ENCODE results near the gene KLF3.

The KLF3 gene

GRCh38 chr4:38618505-38618904 lies 45.5 kb upstream of the KLF3 start:
- H3K79me2 ChIP-seq (ENCODE audit: low read length) = no peaks in the 10 kb centered on the region
- no peaks in the 10 kb centered on the region for H3K36me3 ChIP-seq (replicated peaks; ENCODE audit: insufficient read depth, low read length)
- H2AFZ ChIP-seq (ENCODE audit: low read length) = no peak overlapping the region
- no peaks in the 10 kb centered on the region for H4K20me1 ChIP-seq (ENCODE audit: insufficient read depth, low read length)
- no peaks in the 10 kb centered on the region for H3K4me1 ChIP-seq (ENCODE audit: low read length)
- DNase-seq = no peak
- H3F3A ChIP-seq (ENCODE audit: insufficient read depth, low read length) = no peaks in the 10 kb centered on the region
- no peak overlapping the region for H3K4me3 ChIP-seq (ENCODE audit: low read length)
- no peaks in the 10 kb centered on the region for H3K27me3 ChIP-seq (replicated peaks; ENCODE audit: insufficient read depth, low read length)
- TF ChIP-seq EZH2phosphoT487 (IDR thresholded peaks at IDR 0.05; ENCODE audit: low read length) (no peak), EZH2 (optimal IDR thresholded peaks at IDR 0.05; ENCODE audit: low read depth, low read length) (no peak), CTCF (IDR thresholded peaks at IDR 0.05; ENCODE audit: low read length) (no peak)
- no peak overlapping the region for H3K9ac ChIP-seq (ENCODE audit: low read length)
- H3K27ac ChIP-seq (ENCODE audit: low read length) = no peak overlapping the region
- H3K4me2 ChIP-seq (ENCODE audit: low read depth, low read length) = no peak overlapping the region
- H3K9me2 ChIP-seq (replicated peaks; ENCODE audit: insufficient read depth, low read length) = no peaks in the 10 kb centered on the region
- H3K9me3 ChIP-seq (replicated peaks; ENCODE audit: insufficient read depth, low read length) = no peaks in the 10 kb centered on the region

GRCh38 chr4:38619316-38619715 lies 44.7 kb upstream of the KLF3 start:
- no peaks in the 10 kb centered on the region for H3K9me3 ChIP-seq (replicated peaks; ENCODE audit: insufficient read depth, low read length)
- H3K4me2 ChIP-seq (ENCODE audit: low read depth, low read length) = no peak overlapping the region
- no peak for DNase-seq
- H3K79me2 ChIP-seq (ENCODE audit: low read length) = no peaks in the 10 kb centered on the region
- H3K27ac ChIP-seq (ENCODE audit: low read length) = no peak overlapping the region
- no peak overlapping the region for H3K9ac ChIP-seq (ENCODE audit: low read length)
- no peaks in the 10 kb centered on the region for H3K9me2 ChIP-seq (replicated peaks; ENCODE audit: insufficient read depth, low read length)
- no peaks in the 10 kb centered on the region for H3F3A ChIP-seq (ENCODE audit: insufficient read depth, low read length)
- no peak overlapping the region for H3K4me3 ChIP-seq (ENCODE audit: low read length)
- no peaks in the 10 kb centered on the region for H3K4me1 ChIP-seq (ENCODE audit: low read length)
- H3K36me3 ChIP-seq (replicated peaks; ENCODE audit: insufficient read depth, low read length) = no peaks in the 10 kb centered on the region
- H4K20me1 ChIP-seq (ENCODE audit: insufficient read depth, low read length) = no peaks in the 10 kb centered on the region
- TF ChIP-seq CTCF (IDR thresholded peaks at IDR 0.05; ENCODE audit: low read length) (no peak), EZH2phosphoT487 (IDR thresholded peaks at IDR 0.05; ENCODE audit: low read length) (no peak), EZH2 (optimal IDR thresholded peaks at IDR 0.05; ENCODE audit: low read depth, low read length) (no peak)
- H2AFZ ChIP-seq (ENCODE audit: low read length) = no peak overlapping the region
- H3K27me3 ChIP-seq (replicated peaks; ENCODE audit: insufficient read depth, low read length) = no peaks in the 10 kb centered on the region

- no peaks in the 10 kb centered on the region for H3K4me1 ChIP-seq (ENCODE audit: low read length)
- no peaks in the 10 kb centered on the region for H3K36me3 ChIP-seq (replicated peaks; ENCODE audit: insufficient read depth, low read length)
- H3K27ac ChIP-seq (ENCODE audit: low read length) = no peak overlapping the region
- H3K9me2 ChIP-seq (replicated peaks; ENCODE audit: insufficient read depth, low read length) = no peaks in the 10 kb centered on the region
- H4K20me1 ChIP-seq (ENCODE audit: insufficient read depth, low read length) = no peaks in the 10 kb centered on the region
- no peak overlapping the region for H3K4me3 ChIP-seq (ENCODE audit: low read length)
- DNase-seq = no peak
- no peaks in the 10 kb centered on the region for H3K9me3 ChIP-seq (replicated peaks; ENCODE audit: insufficient read depth, low read length)
- TF ChIP-seq EZH2phosphoT487 (IDR thresholded peaks at IDR 0.05; ENCODE audit: low read length) (no peak), EZH2 (optimal IDR thresholded peaks at IDR 0.05; ENCODE audit: low read depth, low read length) (no peak), CTCF (IDR thresholded peaks at IDR 0.05; ENCODE audit: low read length) (no peak)
- H3K9ac ChIP-seq (ENCODE audit: low read length) = no peak overlapping the region
- no peaks in the 10 kb centered on the region for H3F3A ChIP-seq (ENCODE audit: insufficient read depth, low read length)
- no peaks in the 10 kb centered on the region for H3K79me2 ChIP-seq (ENCODE audit: low read length)
- H3K4me2 ChIP-seq (ENCODE audit: low read depth, low read length) = no peak overlapping the region
- H3K27me3 ChIP-seq (replicated peaks; ENCODE audit: insufficient read depth, low read length) = no peaks in the 10 kb centered on the region
- H2AFZ ChIP-seq (ENCODE audit: low read length) = no peak overlapping the region
Measured at GRCh38 chr4:38620065-38620464, 43.9 kb upstream of the KLF3 start.
